ENCODE results near the gene LTO1.

DNA sequence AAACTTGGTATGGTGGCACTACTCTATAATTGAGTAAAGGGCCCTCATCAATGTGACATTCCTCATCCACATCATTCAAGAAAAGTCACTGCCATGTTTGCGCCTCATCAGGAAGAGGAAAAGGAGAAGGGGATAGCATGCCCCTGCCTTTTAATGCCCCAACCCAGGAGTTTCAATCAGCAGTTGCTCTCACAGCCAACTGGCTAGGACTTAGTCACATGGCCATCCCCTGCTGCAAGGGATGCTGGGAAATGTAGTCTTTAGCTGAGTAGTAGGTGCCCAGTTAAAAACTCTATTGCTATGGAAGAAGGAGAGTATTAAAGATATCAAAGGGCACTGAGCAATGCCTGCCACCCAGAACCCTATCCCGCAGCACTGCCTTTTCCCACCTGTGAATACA, 45.1 kb downstream of the LTO1 start:
- TF ChIP-seq CTCF (conservative IDR thresholded peaks at IDR 0.05; ENCODE audit: low read depth in 2 of 2) (no peak), ETS1 (IDR thresholded peaks at IDR 0.05) (no peak), JUNB (IDR thresholded peaks at IDR 0.05; ENCODE audit: unreplicated experiment) (no peak)
- TF ChIP-seq, protein P1, sequence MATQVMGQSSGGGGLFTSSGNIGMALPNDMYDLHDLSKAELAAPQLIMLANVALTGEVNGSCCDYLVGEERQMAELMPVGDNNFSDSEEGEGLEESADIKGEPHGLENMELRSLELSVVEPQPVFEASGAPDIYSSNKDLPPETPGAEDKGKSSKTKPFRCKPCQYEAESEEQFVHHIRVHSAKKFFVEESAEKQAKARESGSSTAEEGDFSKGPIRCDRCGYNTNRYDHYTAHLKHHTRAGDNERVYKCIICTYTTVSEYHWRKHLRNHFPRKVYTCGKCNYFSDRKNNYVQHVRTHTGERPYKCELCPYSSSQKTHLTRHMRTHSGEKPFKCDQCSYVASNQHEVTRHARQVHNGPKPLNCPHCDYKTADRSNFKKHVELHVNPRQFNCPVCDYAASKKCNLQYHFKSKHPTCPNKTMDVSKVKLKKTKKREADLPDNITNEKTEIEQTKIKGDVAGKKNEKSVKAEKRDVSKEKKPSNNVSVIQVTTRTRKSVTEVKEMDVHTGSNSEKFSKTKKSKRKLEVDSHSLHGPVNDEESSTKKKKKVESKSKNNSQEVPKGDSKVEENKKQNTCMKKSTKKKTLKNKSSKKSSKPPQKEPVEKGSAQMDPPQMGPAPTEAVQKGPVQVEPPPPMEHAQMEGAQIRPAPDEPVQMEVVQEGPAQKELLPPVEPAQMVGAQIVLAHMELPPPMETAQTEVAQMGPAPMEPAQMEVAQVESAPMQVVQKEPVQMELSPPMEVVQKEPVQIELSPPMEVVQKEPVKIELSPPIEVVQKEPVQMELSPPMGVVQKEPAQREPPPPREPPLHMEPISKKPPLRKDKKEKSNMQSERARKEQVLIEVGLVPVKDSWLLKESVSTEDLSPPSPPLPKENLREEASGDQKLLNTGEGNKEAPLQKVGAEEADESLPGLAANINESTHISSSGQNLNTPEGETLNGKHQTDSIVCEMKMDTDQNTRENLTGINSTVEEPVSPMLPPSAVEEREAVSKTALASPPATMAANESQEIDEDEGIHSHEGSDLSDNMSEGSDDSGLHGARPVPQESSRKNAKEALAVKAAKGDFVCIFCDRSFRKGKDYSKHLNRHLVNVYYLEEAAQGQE (IDR thresholded peaks at IDR 0.05; ENCODE audit: unreplicated experiment), result no peak

Data from GM23338 (cell line).